GM12873 (cell line): ENCODE measurements around the gene CCDC17.

ENCODE experiments used
- TF ChIP-seq, protein P1 (sequence below): IDR thresholded peaks from 2 replicates; pipeline ENCODE4 v1.5.1; 2012; ENCODE audit warnings: low read depth, mild to moderate bottlenecking, moderate library complexity, low read length, control low read depth; ENCODE audit not compliant: insufficient read depth; ENCODE audit errors: missing control alignments

The CCDC17 gene

DNA sequence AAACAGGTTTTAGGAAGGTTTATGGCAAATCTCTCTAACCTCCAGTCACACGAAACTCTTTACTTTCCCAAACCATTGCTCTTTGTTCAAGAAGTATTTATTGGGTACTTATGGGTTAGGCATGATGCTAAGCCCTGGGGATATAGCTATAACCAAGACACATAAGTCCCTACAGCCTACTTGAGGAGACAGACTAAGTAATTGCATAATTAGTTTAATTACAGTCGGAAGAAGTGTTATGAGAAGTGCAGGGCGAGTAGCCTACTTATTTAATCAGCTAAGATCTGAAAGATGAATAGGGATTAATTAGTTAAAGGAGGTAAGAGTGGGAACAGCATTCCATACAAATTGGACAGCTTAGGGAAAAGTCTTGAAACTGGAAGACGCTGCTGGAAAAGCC, 53.2 kb downstream of the CCDC17 start:
- TF ChIP-seq, protein P1, sequence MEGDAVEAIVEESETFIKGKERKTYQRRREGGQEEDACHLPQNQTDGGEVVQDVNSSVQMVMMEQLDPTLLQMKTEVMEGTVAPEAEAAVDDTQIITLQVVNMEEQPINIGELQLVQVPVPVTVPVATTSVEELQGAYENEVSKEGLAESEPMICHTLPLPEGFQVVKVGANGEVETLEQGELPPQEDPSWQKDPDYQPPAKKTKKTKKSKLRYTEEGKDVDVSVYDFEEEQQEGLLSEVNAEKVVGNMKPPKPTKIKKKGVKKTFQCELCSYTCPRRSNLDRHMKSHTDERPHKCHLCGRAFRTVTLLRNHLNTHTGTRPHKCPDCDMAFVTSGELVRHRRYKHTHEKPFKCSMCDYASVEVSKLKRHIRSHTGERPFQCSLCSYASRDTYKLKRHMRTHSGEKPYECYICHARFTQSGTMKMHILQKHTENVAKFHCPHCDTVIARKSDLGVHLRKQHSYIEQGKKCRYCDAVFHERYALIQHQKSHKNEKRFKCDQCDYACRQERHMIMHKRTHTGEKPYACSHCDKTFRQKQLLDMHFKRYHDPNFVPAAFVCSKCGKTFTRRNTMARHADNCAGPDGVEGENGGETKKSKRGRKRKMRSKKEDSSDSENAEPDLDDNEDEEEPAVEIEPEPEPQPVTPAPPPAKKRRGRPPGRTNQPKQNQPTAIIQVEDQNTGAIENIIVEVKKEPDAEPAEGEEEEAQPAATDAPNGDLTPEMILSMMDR, result no peak
